Measurements from ENCODE around the gene TRMT112.

TRMT112 gene

GRCh38 chr11:64352995-64353714 is 35.8 kb upstream of the TRMT112 start:
- Histone ChIP-seq H3K79me2 (ENCODE audit: low read length) (no peaks in the 10 kb centered on the region), H3K9ac (ENCODE audit: low read length) (no peak overlapping the region), H4K20me1 (ENCODE audit: insufficient read depth, low read length) (no peaks in the 10 kb centered on the region), H3K27ac (ENCODE audit: low read length) (no peak overlapping the region), H3K4me2 (ENCODE audit: low read depth, low read length) (no peak overlapping the region), H3F3A (ENCODE audit: insufficient read depth, low read length) (no peaks in the 10 kb centered on the region), H3K9me2 (replicated peaks; ENCODE audit: insufficient read depth, low read length) (no peaks in the 10 kb centered on the region), H3K4me1 (ENCODE audit: low read length) (no peaks in the 10 kb centered on the region; the same call in 1 of the 2 replicates), H2AFZ (ENCODE audit: low read length) (no peak overlapping the region), H3K36me3 (replicated peaks; ENCODE audit: insufficient read depth, low read length) (no peaks in the 10 kb centered on the region), H3K4me3 (ENCODE audit: low read length) (no peak overlapping the region), H3K9me3 (replicated peaks; ENCODE audit: insufficient read depth, low read length) (no peaks in the 10 kb centered on the region), H3K27me3 (replicated peaks; ENCODE audit: insufficient read depth, low read length) (no peaks in the 10 kb centered on the region)
- DNase-seq, result no peak
- no peak for TF ChIP-seq EZH2phosphoT487 (IDR thresholded peaks at IDR 0.05; ENCODE audit: low read length)
- no peak for TF ChIP-seq EZH2 (optimal IDR thresholded peaks at IDR 0.05; ENCODE audit: low read depth, low read length)
- TF ChIP-seq CTCF (IDR thresholded peaks at IDR 0.05; ENCODE audit: low read length), result no peak

DNA sequence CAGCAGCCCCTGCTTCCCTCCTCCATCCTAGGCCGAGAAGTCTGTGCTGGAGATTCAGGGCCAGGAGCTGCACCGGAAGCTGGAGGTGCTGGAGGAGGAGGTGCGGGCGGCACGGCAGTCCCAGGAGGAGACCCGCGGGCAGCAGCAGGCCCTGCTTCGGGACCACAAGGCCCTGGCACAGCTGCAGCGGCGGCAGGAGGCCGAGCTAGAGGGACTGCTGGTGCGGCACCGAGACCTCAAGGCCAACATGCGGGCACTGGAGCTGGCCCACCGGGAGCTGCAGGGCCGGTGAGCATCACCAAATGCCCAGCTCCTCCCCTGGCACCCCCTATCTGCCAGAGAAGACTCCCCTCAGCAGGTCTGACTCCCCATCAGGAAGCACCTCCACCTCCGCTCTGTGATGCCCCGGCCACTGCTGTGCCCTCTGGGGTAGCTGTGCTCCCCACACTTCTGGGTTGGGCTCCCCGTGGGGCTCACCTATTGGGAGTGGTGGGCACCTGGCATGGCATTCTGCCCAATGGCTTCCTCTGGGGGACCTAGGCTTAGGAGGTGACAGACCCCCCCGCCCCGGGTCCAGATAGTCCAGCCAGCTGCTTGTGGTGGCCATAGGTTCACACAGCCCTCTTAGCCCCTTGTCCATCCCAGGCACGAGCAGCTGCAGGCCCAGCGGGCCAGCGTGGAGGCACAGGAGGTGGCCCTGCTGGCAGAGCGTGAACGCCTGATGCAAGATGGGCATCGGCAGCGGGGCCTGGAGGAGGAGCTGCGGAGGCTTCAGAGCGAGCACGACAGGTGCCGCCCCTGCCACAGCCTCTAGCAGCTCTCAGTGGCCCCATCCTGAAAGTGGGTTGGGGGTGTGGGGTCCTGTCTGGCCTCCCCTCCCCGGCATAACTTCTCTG is 35.0 kb upstream of the TRMT112 start:
- Histone ChIP-seq H2AFZ (ENCODE audit: low read length) (no peak overlapping the region), H3K9ac (ENCODE audit: low read length) (no peak overlapping the region), H3K9me3 (replicated peaks; ENCODE audit: insufficient read depth, low read length) (no peaks in the 10 kb centered on the region), H3K4me1 (ENCODE audit: low read length) (no peaks in the 10 kb centered on the region), H3K79me2 (ENCODE audit: low read length) (no peaks in the 10 kb centered on the region), H3K4me3 (ENCODE audit: low read length) (no peak overlapping the region), H3K9me2 (replicated peaks; ENCODE audit: insufficient read depth, low read length) (no peaks in the 10 kb centered on the region), H3K36me3 (replicated peaks; ENCODE audit: insufficient read depth, low read length) (no peaks in the 10 kb centered on the region), H4K20me1 (ENCODE audit: insufficient read depth, low read length) (no peaks in the 10 kb centered on the region), H3K27me3 (replicated peaks; ENCODE audit: insufficient read depth, low read length) (no peaks in the 10 kb centered on the region), H3K4me2 (ENCODE audit: low read depth, low read length) (no peak overlapping the region), H3K27ac (ENCODE audit: low read length) (no peak overlapping the region), H3F3A (ENCODE audit: insufficient read depth, low read length) (no peaks in the 10 kb centered on the region)
- no peak for DNase-seq
- TF ChIP-seq EZH2 (optimal IDR thresholded peaks at IDR 0.05; ENCODE audit: low read depth, low read length) (no peak), EZH2phosphoT487 (IDR thresholded peaks at IDR 0.05; ENCODE audit: low read length) (no peak), CTCF (IDR thresholded peaks at IDR 0.05; ENCODE audit: low read length) (no peak)

GRCh38 chr11:64351136-64351631 is 33.8 kb upstream of the TRMT112 start:
- TF ChIP-seq EZH2phosphoT487 (IDR thresholded peaks at IDR 0.05; ENCODE audit: low read length), result no peak
- TF ChIP-seq EZH2 (optimal IDR thresholded peaks at IDR 0.05; ENCODE audit: low read depth, low read length), result no peak
- TF ChIP-seq CTCF (IDR thresholded peaks at IDR 0.05; ENCODE audit: low read length), result no peak
- Histone ChIP-seq H3K4me2 (ENCODE audit: low read depth, low read length) (no peak overlapping the region), H3K4me1 (ENCODE audit: low read length) (no peaks in the 10 kb centered on the region), H3F3A (ENCODE audit: insufficient read depth, low read length) (no peaks in the 10 kb centered on the region), H3K9ac (ENCODE audit: low read length) (no peak overlapping the region), H3K9me3 (replicated peaks; ENCODE audit: insufficient read depth, low read length) (no peaks in the 10 kb centered on the region), H3K27me3 (replicated peaks; ENCODE audit: insufficient read depth, low read length) (no peaks in the 10 kb centered on the region), H4K20me1 (ENCODE audit: insufficient read depth, low read length) (no peaks in the 10 kb centered on the region), H3K9me2 (replicated peaks; ENCODE audit: insufficient read depth, low read length) (no peaks in the 10 kb centered on the region), H3K4me3 (ENCODE audit: low read length) (no peak overlapping the region), H3K79me2 (ENCODE audit: low read length) (no peaks in the 10 kb centered on the region), H3K36me3 (replicated peaks; ENCODE audit: insufficient read depth, low read length) (no peaks in the 10 kb centered on the region), H3K27ac (ENCODE audit: low read length) (no peak overlapping the region), H2AFZ (ENCODE audit: low read length) (no peak overlapping the region)
- no peak for DNase-seq
